HG03066 (cell line): Measurements from ENCODE around the gene ITPRIPL2.

ENCODE experiments used
- ATAC-seq: cut with Tn5 transposase; IDR thresholded peaks from one replicate; pipeline ENCODE4 v1.9.1; 2021; ENCODE audit warnings: low read depth; ENCODE audit not compliant: unreplicated experiment

Gene ITPRIPL2

DNA sequence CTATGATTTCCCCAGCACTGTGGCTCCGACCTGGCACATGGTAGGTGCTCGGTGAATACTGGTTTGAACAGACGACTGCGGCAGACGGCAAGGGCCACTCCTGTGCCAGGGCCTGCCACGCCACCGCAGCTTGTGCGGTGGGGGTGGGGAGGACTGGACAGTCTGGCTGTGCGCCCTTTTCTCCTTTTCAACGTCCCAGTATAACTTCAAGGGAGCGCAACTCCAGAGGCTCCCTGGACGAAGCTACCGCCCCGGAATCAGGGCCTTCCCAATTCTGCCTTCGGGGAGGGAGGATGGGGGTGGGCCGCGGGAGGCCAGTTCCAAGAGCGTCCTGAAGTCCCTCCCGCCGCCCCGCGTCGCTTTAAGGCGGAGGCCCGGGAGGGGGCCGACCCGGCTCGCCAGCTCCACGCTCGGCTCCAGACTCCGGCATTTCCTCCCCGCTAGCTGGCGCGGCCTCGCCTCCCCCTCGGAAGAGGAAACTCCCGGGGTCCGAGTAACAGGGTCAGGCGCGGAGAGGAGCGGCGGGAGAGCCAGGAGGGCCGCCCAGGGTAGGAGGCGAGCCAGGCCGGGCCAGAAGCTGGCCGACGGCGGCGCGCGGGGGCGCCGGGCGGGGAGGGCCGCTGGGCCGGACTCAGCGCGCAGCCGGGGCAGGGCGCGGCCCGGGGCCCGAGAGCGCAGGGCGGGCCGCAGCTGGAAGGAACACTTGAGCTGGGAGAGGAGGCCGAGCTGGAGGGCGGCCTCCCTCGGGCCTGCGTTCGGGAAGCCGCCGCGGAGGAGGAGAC, at the start of gene ITPRIPL2:
ITPRIPL2 (plus strand) TSS at position 388 of the 782 bp plus-strand sequence. CDS start 498 bp downstream, outside the sequence.
- ATAC-seq = no peak

DNA sequence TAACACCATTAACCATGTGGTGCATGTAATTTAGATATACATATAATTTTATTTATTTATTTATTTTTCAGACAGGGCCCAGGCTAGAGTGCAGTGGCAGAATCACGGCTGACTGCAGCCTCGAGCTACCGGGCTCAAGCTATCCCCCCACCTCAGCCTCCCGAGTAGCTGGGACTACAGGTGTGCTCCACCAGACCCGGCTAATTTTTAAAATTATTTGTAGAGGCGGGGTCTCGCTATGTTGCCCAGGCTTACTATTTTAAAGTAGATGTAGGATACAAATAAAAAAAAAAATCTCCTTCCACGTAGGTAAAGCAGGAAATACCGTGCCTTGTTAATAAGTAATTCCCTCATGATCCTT, 46.8 kb upstream of the ITPRIPL2 start:
- ATAC-seq = no peak

DNA sequence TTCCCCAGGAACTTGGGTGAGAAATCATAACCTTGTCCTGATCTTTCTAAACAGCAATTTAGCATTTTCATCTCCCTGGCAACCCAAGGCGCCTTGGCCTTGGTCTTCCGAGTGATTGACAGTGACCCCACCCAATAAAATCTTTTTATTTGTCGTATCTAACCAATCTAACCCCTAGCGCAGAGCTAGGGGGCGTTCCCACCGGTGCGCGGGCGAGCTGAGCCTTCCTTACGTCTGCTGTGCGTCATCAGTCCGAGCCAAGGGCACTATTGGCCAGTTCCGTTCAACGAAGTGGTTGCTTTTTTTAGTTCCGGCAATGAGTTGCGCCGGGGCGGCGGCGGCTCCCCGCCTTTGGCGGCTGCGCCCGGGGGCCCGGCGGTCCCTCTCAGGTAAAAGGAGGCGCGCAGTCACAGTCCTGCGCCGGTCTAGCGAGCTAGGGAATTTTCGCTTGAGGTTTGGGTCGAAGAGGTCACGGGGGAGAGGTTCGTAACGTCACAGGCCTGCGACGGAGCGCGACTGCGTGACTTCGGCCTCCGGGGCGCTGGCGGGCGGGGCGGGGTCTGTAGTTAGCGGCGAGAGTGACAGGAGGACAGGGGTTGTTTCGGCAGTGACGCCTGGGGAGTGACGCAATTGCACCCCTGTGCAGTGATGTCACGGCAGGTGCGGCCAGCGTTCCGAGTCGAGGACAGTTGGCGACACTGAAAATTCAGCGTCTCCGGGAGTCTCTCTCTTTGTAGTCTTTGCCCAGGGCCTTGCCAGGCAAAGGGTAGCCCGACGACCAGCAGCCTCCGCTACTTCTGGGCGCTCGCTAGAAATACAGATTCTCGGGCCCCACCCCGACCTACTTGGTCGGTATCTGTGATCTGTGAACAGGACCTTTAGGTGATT, 46.2 kb upstream of the ITPRIPL2 start, which contains the start of gene COQ7:
COQ7 (plus strand) TSS at position 266 of the 888 bp plus-strand sequence; CDS start at position 317, 51 bp downstream.
- ATAC-seq = peak; percentile 96

DNA sequence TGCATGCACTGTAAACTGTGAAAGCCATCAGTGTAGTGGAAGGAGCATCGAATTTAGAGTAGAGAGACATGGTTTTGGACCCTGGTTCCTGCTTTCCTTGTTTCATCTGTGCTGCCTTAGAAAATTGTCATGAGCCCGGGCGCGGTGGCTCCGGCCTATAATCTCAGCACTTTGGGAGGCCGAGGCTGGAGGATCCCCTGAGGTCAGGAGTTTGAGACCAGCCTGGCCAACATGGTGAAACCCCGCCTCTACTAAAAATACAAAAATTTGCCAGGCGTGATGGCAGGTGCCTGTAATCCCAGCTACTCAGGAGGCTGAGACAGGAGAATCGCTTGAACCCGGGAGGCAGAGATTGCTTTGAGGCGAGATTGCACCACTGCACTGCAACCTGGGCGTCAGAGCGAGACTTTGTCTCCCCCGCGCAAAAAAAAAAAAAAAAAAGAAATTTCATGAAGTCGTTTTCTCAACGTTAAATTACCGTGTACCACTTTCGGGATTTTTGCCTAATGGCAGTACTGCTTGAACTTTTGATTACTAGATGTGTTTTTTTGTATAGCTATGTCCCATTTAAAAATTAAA, 45.4 kb upstream of the ITPRIPL2 start:
- ATAC-seq = no peak

DNA sequence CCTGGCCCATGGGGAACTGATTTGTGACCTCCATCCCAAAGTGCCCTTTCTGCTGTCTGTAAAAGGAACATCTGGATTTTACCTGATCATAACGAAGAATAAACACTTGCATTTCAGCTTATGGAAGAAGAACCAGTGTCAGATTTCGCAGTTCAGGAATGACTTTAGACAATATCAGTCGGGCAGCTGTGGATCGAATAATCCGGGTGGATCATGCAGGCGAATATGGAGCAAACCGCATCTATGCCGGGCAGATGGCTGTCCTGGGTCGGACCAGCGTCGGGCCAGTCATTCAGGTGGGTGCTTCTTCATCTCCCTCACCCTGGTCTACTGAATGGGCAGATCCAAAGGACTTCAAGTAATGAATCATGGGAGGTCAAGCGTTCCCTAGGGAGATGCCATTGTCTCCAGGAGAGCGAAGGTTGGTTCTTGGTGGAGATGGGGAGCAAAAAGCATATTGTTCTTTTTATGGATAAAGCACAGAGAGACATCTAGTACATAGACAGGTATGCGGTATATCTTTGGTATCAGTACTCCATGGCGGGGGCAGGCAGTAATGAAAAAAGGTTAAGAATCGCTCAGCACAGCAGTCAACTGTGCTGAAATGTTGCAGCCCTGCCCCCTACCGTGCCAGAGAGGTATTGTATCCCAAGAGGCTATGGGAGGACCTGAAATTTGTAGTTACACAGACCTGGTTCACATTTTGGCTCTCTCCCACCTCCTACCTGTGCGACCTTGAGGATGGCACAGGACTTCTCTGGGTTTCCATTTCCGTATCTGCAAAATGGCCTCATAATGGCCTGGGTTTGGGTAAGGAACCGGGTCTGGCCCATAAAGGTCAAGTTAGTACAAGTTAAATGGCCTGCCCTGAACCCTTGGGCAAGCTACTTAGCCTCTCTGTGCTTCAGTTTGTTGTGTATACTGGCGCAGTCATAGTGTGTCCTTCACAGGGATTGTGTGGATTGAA, 41.7 kb upstream of the ITPRIPL2 start:
- ATAC-seq = no peak

DNA sequence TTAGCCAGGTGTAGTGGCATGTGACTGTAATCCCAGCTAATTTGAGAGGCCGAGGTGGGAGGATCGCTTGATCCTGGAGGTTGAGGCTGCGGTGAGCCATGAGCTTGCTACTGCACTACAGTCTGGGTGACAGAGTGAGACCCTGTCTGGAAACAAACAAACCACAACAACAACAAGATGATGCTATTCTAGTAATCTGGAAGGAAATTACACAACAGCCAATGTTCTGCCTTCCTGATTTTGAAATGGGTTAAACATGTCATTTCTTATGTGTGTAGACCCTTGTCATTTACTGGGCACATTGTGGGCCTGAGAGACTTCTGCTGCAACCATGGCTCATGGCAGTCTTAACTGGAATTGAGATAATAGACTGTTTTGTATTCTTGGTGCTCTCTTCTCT, 40.4 kb upstream of the ITPRIPL2 start:
- ATAC-seq = no peak

DNA sequence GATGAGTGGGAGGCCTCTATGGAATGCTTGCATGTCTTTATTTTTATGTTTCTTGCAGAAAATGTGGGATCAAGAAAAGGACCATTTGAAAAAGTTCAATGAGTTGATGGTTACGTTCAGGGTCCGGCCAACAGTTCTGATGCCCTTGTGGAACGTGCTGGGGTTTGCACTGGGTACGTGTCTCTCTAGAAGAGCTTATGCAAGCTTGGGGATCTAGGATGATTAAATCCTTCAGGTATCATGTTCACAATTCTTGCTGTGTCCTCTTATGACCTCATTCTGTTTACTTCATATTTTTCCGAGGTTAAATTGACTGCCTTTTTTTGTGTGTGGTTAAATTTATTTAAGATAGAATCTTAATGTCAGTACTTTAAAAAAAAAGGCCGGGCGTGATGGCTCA, 39.9 kb upstream of the ITPRIPL2 start:
- ATAC-seq = no peak

DNA sequence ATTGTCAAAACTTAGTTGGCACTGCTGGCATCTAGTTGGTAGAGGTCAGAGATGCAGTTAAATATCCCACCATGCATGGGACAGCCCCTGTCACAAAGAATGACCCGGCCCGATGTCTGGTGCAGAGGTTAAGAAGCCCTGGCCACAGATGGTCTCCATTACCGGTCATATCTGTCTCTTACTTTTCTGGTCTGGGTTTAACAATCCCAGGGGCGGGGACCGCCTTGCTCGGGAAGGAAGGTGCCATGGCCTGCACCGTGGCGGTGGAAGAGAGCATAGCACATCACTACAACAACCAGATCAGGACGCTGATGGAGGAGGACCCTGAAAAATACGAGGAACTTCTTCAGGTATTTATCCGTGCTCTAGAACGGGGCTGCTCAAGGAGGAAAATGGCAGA, 38.3 kb upstream of the ITPRIPL2 start:
- no peak for ATAC-seq

DNA sequence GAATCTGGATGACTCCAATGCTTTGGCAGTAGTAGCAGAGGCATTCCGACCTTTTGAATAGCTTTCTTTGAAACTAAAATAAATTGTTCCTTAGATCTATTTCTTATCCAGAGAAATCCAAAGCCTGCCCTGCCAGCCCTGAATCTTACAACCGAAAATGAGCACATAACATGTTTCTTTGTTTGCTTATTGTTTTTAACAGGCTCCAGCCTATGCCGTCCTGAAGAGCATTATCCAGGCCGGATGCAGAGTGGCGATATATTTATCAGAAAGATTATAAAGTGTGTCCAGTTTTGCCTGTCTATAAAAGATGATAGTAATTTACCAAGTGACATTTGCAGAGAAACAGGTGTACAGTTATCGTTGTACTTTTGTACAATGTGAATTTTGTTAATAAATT, 35.9 kb upstream of the ITPRIPL2 start:
- ATAC-seq = no peak

DNA sequence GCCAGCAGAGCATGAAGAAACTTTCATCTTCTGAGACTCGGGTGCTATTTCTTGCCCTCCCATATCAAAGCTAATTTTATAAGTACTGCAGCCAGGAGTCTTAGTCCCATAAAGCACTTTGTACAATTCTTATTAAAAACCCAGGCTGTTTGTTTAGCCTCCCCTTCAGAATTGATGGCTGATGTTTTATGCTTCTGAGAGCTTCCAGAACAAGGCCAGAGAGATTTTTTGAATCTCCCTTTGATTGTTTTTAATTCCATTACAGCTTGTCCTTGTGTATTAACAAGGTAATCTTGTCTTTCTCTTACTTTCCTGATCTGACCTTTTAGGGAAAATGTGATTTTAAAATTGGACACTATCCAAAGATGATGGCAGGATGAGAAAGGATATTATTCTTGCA, 30.1 kb upstream of the ITPRIPL2 start:
- no peak for ATAC-seq

DNA sequence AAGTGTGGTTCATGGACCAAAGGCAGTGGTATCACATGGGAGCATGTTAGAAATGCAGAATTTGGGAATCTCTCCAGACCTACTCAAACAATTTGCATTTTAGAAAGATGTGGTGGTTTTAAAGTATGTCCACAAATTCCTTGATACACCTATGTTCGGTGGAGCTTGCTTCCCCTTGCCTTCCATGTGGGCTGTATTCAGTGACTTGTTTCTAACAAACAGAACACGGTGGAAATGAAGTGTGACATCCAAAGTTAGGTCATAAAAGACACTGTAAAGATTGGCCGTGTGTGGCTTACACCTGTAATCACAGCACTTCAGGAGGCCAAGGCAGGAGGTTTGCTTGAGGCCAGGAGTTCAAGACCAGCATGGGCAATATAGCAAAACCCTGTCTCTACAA, 29.6 kb upstream of the ITPRIPL2 start:
- ATAC-seq = no peak

DNA sequence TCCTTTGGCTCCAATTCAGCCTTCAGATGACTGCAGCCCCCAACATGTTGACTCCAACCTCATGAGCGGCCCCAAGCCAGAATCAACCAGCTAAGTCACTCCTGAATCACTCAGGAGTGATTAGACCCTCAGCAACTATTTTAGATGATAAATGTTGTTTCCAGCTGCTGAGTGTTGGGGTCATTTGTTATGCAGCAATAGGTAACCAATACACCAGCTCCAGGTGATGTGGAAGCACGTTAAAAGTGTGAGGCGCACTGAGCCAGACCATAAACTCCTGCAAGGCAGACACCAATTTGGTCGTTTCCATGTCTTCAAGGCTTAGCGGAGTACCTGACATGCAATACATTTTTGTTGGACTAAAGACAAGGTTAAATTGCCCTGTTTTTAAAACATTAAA, 28.9 kb upstream of the ITPRIPL2 start:
- no peak for ATAC-seq

DNA sequence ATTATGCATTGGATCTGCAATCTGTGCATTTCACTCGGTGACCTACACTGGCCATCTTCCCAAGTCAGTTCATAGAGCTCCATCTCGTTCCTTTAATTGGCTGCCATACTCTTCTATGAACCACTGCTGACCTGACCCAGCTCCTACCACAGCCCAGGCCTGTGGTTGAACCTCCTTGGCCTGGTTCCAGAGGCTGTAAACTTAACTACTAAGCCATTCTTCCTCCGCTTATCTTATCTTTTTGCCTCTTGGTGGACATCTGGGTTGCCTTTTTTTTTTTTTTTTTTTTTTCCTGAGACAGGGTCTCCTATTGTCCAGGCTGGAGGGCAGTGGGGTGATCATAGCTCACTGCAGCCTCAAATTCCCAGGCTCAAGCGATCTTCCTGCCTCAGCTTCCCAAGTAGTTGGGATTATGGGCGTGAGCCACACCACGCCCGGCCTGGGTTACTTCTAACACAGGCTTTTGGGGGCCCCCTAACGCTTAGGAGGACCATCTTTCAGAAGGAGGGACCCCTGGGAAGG, 28.0 kb upstream of the ITPRIPL2 start:
- no peak for ATAC-seq

DNA sequence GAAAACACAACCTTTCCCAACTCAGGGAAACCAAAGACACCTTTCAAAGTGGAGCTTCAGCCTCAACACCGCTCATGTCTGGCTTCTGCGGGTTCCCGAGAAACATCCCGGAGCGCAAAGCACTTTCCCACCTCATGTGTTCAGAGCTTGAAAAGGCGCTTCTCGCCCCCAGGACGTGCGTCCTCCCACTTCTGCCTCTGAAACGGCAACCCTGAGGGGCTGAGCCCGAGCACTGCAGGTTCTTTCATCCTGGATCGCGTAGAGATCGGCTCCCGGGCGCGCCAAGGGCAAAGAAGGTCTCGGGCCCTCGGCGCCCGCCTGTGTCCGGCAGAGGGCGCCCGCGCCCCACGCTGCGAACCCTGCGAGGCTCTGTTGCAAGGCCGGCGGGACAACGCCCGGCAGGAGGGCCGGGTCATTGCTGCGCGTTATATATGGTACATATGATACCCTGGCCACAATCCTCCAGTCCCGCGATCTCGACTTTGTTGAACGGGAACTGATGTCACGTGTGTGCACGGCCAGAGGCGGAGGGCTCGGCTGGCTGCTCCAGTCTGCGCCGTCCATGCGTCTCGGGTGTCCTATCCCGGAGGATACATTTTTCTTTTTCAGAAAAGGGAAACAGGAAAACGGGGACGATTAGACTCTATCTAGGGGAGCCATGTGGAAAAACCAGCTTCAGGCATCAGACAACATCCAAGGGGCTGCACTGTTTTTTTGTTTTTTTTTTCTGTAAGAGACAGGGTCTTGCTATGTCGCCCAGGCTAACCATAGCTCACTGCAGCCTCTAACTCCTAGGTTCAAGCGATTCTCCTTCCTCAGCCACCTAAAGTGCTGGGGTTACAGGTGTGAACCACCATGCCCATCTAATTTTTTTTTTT, 27.2 kb upstream of the ITPRIPL2 start:
- peak; percentile 89 for ATAC-seq

DNA sequence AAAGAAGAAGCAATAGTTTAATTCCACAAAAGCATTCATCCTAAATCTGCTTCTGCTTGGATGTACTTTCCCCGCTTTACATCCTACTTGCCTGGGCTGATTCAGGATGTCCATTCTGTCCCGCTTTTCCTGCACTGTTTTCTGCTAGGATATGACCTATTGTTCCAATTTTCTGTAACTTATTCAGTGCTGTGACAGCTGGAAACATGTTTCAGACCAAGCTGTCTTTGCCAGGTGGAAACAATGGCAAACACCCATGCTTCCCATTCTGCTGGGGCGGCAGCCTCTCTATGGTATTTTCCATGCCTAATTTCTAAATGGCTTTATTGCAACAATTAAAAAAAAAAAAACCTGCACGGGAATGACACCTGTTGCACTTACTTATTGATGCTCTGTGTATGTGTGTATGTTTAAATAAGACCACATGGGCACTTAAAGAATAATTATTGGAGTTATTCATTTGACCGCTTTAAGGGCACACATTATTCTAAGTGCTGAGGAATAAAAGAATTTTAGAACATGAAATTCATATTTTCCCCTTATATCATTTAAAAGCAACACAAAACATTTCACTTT, 25.3 kb upstream of the ITPRIPL2 start:
- no peak for ATAC-seq

DNA sequence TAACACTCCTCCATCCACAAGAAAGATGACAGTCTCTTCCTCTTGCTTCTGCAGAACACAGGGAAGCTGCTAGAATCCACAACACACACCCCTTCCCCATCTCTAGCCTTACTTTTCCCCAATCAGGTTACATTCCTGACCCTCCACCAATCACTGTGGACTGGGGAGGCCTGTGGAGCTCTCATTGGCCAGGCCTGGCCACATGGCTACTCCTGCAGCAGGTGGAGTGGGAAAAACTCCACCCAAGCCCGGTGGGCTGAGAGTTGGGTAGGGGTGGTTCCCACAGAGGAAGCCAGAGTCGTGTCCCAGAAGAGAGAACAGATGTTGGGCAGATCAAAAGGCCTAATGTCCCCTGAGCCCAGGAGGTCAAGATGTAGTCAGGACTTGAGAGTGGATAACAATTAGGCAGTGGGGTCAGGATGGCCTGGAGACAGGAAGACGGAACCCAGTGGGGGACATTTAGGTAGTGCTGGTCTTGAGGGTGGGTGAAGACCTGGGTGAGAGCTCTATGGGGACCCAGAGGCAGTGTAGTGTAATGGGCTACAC, 24.3 kb upstream of the ITPRIPL2 start:
- ATAC-seq = no peak

DNA sequence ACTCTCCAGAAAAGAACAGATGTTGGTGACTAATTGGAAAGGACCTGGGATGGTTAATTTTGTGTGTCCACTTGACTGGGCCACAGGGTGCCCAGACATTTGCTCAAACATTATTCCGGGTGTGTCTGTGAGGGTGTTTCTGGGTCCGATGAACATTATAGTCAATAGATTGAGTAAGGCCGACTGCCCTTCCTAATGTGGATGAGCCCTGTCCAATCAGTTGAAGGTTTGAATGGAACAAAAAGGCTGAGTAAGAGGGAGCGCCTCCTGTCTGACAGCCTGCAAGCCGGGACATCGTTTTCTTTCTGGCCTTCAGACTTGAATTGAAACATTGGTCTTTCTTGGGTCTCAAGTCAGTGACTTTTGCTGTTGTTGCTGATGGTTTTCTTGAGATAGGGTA, 22.8 kb upstream of the ITPRIPL2 start:
- no peak for ATAC-seq

DNA sequence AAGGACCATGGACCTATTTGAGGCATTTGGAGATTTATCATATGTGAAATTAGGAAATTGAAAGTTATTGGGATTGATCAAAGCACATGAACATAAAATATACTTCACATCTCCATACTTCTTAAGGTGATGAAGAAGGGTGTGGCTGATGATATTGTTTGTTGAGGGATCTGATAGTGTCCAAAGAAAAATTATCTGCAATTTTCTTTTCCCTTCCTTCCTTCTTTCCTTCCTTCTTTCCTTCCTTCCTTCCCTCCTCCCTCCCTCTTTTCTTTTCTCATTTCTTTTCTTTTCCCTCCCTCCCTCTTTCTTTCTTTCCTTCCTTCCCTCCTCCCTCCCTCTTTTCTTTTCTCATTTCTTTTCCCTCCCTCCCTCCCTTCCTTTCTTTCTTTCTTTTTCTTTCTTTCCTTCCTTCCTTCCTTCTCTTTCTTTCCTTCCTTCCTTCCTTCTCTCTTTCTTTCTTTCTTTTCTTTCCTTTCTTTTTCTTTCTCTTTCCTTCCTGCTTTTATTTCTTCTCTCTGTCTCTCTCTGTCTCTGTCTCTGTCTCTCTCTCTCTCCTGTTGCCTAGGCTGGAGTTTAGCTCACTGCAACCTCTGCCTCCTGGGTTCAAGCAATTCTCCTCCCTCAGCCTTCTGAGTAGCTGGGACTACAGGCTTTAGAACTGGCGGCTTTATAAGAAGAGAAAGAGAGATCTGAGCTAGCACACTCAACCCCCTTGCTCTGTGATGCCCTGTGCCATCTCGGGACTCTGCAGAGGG, 20.9 kb upstream of the ITPRIPL2 start:
- ATAC-seq = no peak
